Loucy (cell line): ENCODE results near the gene OR2W3.

ENCODE experiments used
- H2AFZ ChIP-seq: fragments of 200-600 bp; sonication (generic); 2 replicates; pipeline ENCODE4 v1.6.0; 2016; ENCODE audit warnings: antibody characterized with exemption, mild to moderate bottlenecking, low read length, moderate library complexity
- H3F3A ChIP-seq: fragments of 200-600 bp; 2 replicates; pipeline ENCODE4 v1.6.0; 2016; ENCODE audit warnings: antibody characterized with exemption, low read depth, mild to moderate bottlenecking
- H3K27me3 ChIP-seq: fragments of 200-600 bp; sonication (generic); 2 replicates; pipeline ENCODE4 v1.6.1; 2014; ENCODE audit warnings: low read length, mild to moderate bottlenecking; ENCODE audit not compliant: insufficient read depth, poor library complexity, severe bottlenecking
- H3K36me3 ChIP-seq: fragments of 200-600 bp; sonication (generic); 2 replicates; pipeline ENCODE4 v1.6.1; 2016; ENCODE audit warnings: low read length; ENCODE audit not compliant: insufficient read depth
- H3K4me1 ChIP-seq: fragments of 200-600 bp; sonication (generic); 2 replicates; pipeline ENCODE4 v1.5.1; 2014; ENCODE audit warnings: low read length, mild to moderate bottlenecking; ENCODE audit not compliant: insufficient read depth, poor library complexity, severe bottlenecking
- H3K4me2 ChIP-seq: fragments of 200-600 bp; sonication (generic); 2 replicates; pipeline ENCODE4 v1.6.0; 2014; ENCODE audit warnings: antibody characterized with exemption, low read length, low read depth, mild to moderate bottlenecking; ENCODE audit not compliant: poor library complexity, severe bottlenecking
- H3K4me3 ChIP-seq: fragments of 200-600 bp; sonication (generic); 2 replicates; pipeline ENCODE4 v1.5.1; 2014; ENCODE audit warnings: low read length, mild to moderate bottlenecking, mixed read lengths; ENCODE audit not compliant: poor library complexity, severe bottlenecking
- H3K79me2 ChIP-seq: fragments of 200-600 bp; sonication (generic); 2 replicates; pipeline ENCODE4 v1.6.1; 2014; ENCODE audit warnings: low read length; ENCODE audit not compliant: insufficient read depth
- H3K9ac ChIP-seq: fragments of 200-600 bp; sonication (generic); 2 replicates; pipeline ENCODE4 v1.6.0; 2014; ENCODE audit warnings: mild to moderate bottlenecking, low read depth, low read length, moderate library complexity; ENCODE audit not compliant: poor library complexity, severe bottlenecking
- H3K9me2 ChIP-seq: fragments of 200-600 bp; sonication (generic); replicated peaks from 2 replicates; pipeline ENCODE4 v1.6.1; 2016; ENCODE audit warnings: low read depth, low read length, mixed read lengths
- H3K9me3 ChIP-seq: fragments of 200-600 bp; sonication (generic); 2 replicates; pipeline ENCODE4 v1.6.1; 2014; ENCODE audit warnings: mild to moderate bottlenecking, antibody characterized with exemption, low read length, low read depth; ENCODE audit not compliant: insufficient read depth
- H4K20me1 ChIP-seq: fragments of 200-600 bp; sonication (generic); 2 replicates; pipeline ENCODE4 v1.6.0; 2014; ENCODE audit warnings: antibody characterized with exemption, low read length, mild to moderate bottlenecking; ENCODE audit not compliant: insufficient read depth, poor library complexity, severe bottlenecking
- CTCF ChIP-seq: fragments of 200-600 bp; sonication (generic); conservative IDR thresholded peaks from 2 replicates; pipeline ENCODE4 v1.5.1; 2014; ENCODE audit warnings: mild to moderate bottlenecking, antibody characterized with exemption, low read length
- EZH2phosphoT487 ChIP-seq: fragments of 200-600 bp; IDR thresholded peaks from 2 replicates; pipeline ENCODE4 v1.6.1; 2018; ENCODE audit warnings: antibody characterized with exemption, mild to moderate bottlenecking, moderate library complexity, borderline replicate concordance

Gene OR2W3

GRCh38 chr1:247895163-247895637, at the start of gene OR2W3:
TSS of gene OR2W3 (plus strand) at chr1:247895587. CDS start at chr1:247895587, 0 bp downstream.
- Histone ChIP-seq H3K79me2 (no peaks in the 10 kb centered on the region), H3K9ac (no peak within 1 kb of the TSS), H3K4me1 (no peaks in the 10 kb centered on the region), H3K9me2 (no peaks in the 10 kb centered on the region), H3K4me2 (no peak within 1 kb of the TSS), H3K27me3 (no peaks in the 10 kb centered on the region), H3K36me3 (no peaks in the 10 kb centered on the region), H2AFZ (no peak within 1 kb of the TSS), H4K20me1 (no peaks in the 10 kb centered on the region), H3K4me3 (no peak within 1 kb of the TSS), H3F3A (no peaks in the 10 kb centered on the region), H3K9me3 (no peaks in the 10 kb centered on the region)
- TF ChIP-seq CTCF (no peak), EZH2phosphoT487 (no peak)

- no peaks in the 10 kb centered on the region for H3K79me2 ChIP-seq
- H3K4me3 ChIP-seq, result no peak overlapping the region
- no peak overlapping the region for H2AFZ ChIP-seq
- no peaks in the 10 kb centered on the region for H3K36me3 ChIP-seq
- H3K9me3 ChIP-seq, result no peaks in the 10 kb centered on the region
- H3K4me1 ChIP-seq, result no peaks in the 10 kb centered on the region
- no peaks in the 10 kb centered on the region for H3F3A ChIP-seq
- no peak overlapping the region for H3K9ac ChIP-seq
- no peaks in the 10 kb centered on the region for H3K27me3 ChIP-seq
- no peak for TF ChIP-seq EZH2phosphoT487
- H3K9me2 ChIP-seq, result no peaks in the 10 kb centered on the region
- H4K20me1 ChIP-seq, result no peaks in the 10 kb centered on the region
- H3K4me2 ChIP-seq, result no peak overlapping the region
Measured at GRCh38 chr1:247845693-247846017, 49.7 kb upstream of the OR2W3 start.

GRCh38 chr1:247848346-247848745, 47.0 kb upstream of the OR2W3 start:
- Histone ChIP-seq H3K4me3 (no peak overlapping the region), H3K4me1 (no peaks in the 10 kb centered on the region), H3K9me2 (no peaks in the 10 kb centered on the region), H2AFZ (no peak overlapping the region), H3K9ac (no peak overlapping the region), H4K20me1 (no peaks in the 10 kb centered on the region), H3K79me2 (no peaks in the 10 kb centered on the region), H3K27me3 (no peaks in the 10 kb centered on the region), H3K36me3 (no peaks in the 10 kb centered on the region), H3K4me2 (no peak overlapping the region), H3K9me3 (no peaks in the 10 kb centered on the region; the same call in 1 of the 2 replicates), H3F3A (no peaks in the 10 kb centered on the region)
- TF ChIP-seq EZH2phosphoT487, result no peak
- TF ChIP-seq CTCF, result no peak

GRCh38 chr1:247849616-247850015, 45.8 kb upstream of the OR2W3 start:
- Histone ChIP-seq H3K36me3 (no peaks in the 10 kb centered on the region), H2AFZ (no peak overlapping the region), H3K27me3 (no peaks in the 10 kb centered on the region), H3K4me1 (no peaks in the 10 kb centered on the region), H3K9ac (no peak overlapping the region), H3K9me2 (no peaks in the 10 kb centered on the region), H3K4me3 (no peak overlapping the region), H3K4me2 (no peak overlapping the region), H3F3A (no peaks in the 10 kb centered on the region), H3K9me3 (no peaks in the 10 kb centered on the region; the same call in 1 of the 2 replicates), H4K20me1 (no peaks in the 10 kb centered on the region), H3K79me2 (no peaks in the 10 kb centered on the region)
- TF ChIP-seq CTCF (no peak), EZH2phosphoT487 (no peak)
